ENCODE measurements around the gene MGAT4A. TPM values are rescaled to one million over a fixed set of nuclear protein-coding genes. Genes with fewer than 3 reads are reported as not detected.

The MGAT4A gene
- total and polyA plus RNA-seq, 2 of the 8 experiments (the other 6 are each of a cell fraction or from before 2014, with no cell fraction given) = 1.4 to 7.7 TPM

- no peaks in the 10 kb centered on the region for H3K27me3 ChIP-seq (replicated peaks in 1 of 4; ENCODE audit: control insufficient read depth in 3 of 4, extremely low read depth in 1 of 4, insufficient read depth in 3 of 4, low read length in 3 of 4)
- no peaks in the 10 kb centered on the region for H3K9me3 ChIP-seq (ENCODE audit: insufficient read depth in 2 of 2, low read depth in 1 of 2, low read length in 1 of 2)
- no peak overlapping the region for H3K56ac ChIP-seq (replicated peaks; ENCODE audit: insufficient read length, low read depth, low read length)
- no peak overlapping the region for H3K18ac ChIP-seq (ENCODE audit: extremely low read depth, low read length)
- TF ChIP-seq RNF2 (IDR thresholded peaks at IDR 0.05; ENCODE audit: borderline replicate concordance, low read depth, low read length, missing control alignments, poor library complexity, severe bottlenecking) = no peak
- no peak for TF ChIP-seq NANOG (IDR thresholded peaks at IDR 0.05; ENCODE audit: insufficient read depth, low read depth, low read length, poor library complexity, severe bottlenecking)
- no peak for TF ChIP-seq POU5F1 (IDR thresholded peaks at IDR 0.05; ENCODE audit: low read depth, low read length)
- TF ChIP-seq MAFK (IDR thresholded peaks at IDR 0.05; ENCODE audit: low read depth, low read length) = no peak
- no peak for TF ChIP-seq SP2 (IDR thresholded peaks at IDR 0.05; ENCODE audit: low read length)
- no peak for TF ChIP-seq CBX8 (IDR thresholded peaks at IDR 0.05; ENCODE audit: borderline replicate concordance, low read depth, low read length)
- no peak for TF ChIP-seq NRF1 (IDR thresholded peaks at IDR 0.05; ENCODE audit: low read depth, low read length)
- TF ChIP-seq, protein P1, sequence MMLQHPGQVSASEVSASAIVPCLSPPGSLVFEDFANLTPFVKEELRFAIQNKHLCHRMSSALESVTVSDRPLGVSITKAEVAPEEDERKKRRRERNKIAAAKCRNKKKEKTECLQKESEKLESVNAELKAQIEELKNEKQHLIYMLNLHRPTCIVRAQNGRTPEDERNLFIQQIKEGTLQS (IDR thresholded peaks at IDR 0.05; ENCODE audit: insufficient read depth, low read depth, low read length) = no peak
- TF ChIP-seq POLR2AphosphoS5 (IDR thresholded peaks at IDR 0.05; ENCODE audit: low read depth, low read length) = no peak
- TF ChIP-seq CHD1 (IDR thresholded peaks at IDR 0.05; ENCODE audit: low read depth, low read length) = no peak
- H3K14ac ChIP-seq (ENCODE audit: insufficient read length) = no peak overlapping the region
- no peak overlapping the region for H3K23ac ChIP-seq (ENCODE audit: insufficient read length)
- ChIA-PET POLR2A (ENCODE audit: partially characterized antibody) (no interaction called here), CTCF (ENCODE audit: partially characterized antibody) (interaction anchor here (0.7 to 1.7 kb wide), 4 partner anchors 9 to 22 kb away, joined by 3 to 7 read pairs (median 5); no protein-coding TSS in a partner anchor)
- no peak overlapping the region for H2AFZ ChIP-seq (ENCODE audit: low read length)
- no peaks in the 10 kb centered on the region for H3K79me2 ChIP-seq (ENCODE audit: control insufficient read depth in 1 of 2, insufficient read depth in 2 of 2, low read length in 2 of 2)
- H3K4me2 ChIP-seq (ENCODE audit: insufficient read depth in 1 of 2, low read depth in 2 of 2, low read length in 2 of 2) = no peak overlapping the region
- no peak overlapping the region for H2BK120ac ChIP-seq (replicated peaks; ENCODE audit: low read depth, low read length)
- no peak overlapping the region for H3K4me3 ChIP-seq (ENCODE audit: extremely low read depth in 1 of 4, insufficient read depth in 2 of 4, low read depth in 3 of 4, low read length in 4 of 4)
- H2BK20ac ChIP-seq (ENCODE audit: low read length) = no peak overlapping the region
- no peak overlapping the region for H2BK5ac ChIP-seq (ENCODE audit: low read depth, low read length)
- no peak overlapping the region for H4K91ac ChIP-seq (replicated peaks; ENCODE audit: insufficient read length, low read length)
- no peaks in the 10 kb centered on the region for H3K23me2 ChIP-seq (ENCODE audit: low read depth, low read length)
- FAIRE-seq (no peak), DNase-seq (ENCODE audit: low read depth in 1 of 2, low spot score in 2 of 2) (peak in 1 of 2 experiments; percentile 36)
- no peak overlapping the region for H3K4ac ChIP-seq (replicated peaks; ENCODE audit: insufficient read length, low read depth, low read length)
- H3K79me1 ChIP-seq (ENCODE audit: low read depth, low read length) = no peaks in the 10 kb centered on the region
- H2AK5ac ChIP-seq (ENCODE audit: low read depth, low read length) = no peak overlapping the region
- H3K27ac ChIP-seq (ENCODE audit: low read depth, low read length) = no peak overlapping the region
- peaks cover 0 to 2% of the 10 kb centered on the region in 2 experiments for H4K20me1 ChIP-seq (replicated peaks in 1 of 2; ENCODE audit: control insufficient read depth in 1 of 2, insufficient read depth in 2 of 2, low read length in 2 of 2)
- whole genome bisulfite sequencing, 2 experiments (ENCODE audit: extremely low coverage in 1 of 2, insufficient coverage in 1 of 2, insufficient read length in 1 of 2, insufficient replicate concordance in 2 of 2, low coverage in 1 of 2, low lambda C conversion rate in 2 of 2, missing lambda C conversion rate in 1 of 2) = 94% methylated on average over 7 of the region's 7 CpGs; no CpG with 5 or more reads in 1 of the 2 experiments
- no peak overlapping the region; the same call in 1 of the 2 replicates for H4K8ac ChIP-seq (ENCODE audit: extremely low read depth, insufficient read depth, low read length)
- H2BK15ac ChIP-seq (ENCODE audit: low read length) = no peak overlapping the region
- no peak overlapping the region for H4K5ac ChIP-seq (ENCODE audit: insufficient read length, low read depth, low read length)
- peaks cover 2 to 18% (median 12%) of the 10 kb centered on the region in 4 experiments for H3K36me3 ChIP-seq (ENCODE audit: control insufficient read depth in 2 of 4, insufficient read depth in 4 of 4, low read length in 3 of 4)
- no peak overlapping the region for H3K9ac ChIP-seq (replicated peaks in 1 of 4; ENCODE audit: extremely low read depth in 1 of 4, low read depth in 3 of 4, low read length in 3 of 4)
- H3K4me1 ChIP-seq (replicated peaks in 1 of 4; ENCODE audit: control insufficient read depth in 3 of 4, insufficient read depth in 4 of 4, low read length in 3 of 4) = no peaks in the 10 kb centered on the region
- no peak overlapping the region for H2BK12ac ChIP-seq (ENCODE audit: low read depth, low read length)
These were observed 151.0 kb downstream of the MGAT4A start for GRCh38 chr2:98579926-98580325.

Measured in H1 (cell line).